Measurements from ENCODE around the gene GPR35. TPM values are rescaled to one million over a fixed set of nuclear protein-coding genes. Genes with fewer than 3 reads are reported as not detected.

The GPR35 gene
- total RNA-seq, 1 experiment from 2014 or later, result 1.3 TPM

- intact Hi-C loops (cut with micrococcal nuclease; ENCODE audit: unreplicated experiment) (no loop called here), in situ Hi-C loops (cut with HindIII; ENCODE audit: low pct_unique_long_range_greater_than_20kb, low sequenced_read_pairs) (no loop called here)
- no TSS peak for BruUV-seq (replicated peaks)
- no peak for ATAC-seq
- no peak overlapping the region for H3K4me3 ChIP-seq (ENCODE audit: low read depth in 2 of 2, low read length in 2 of 2)
- H3K36me3 ChIP-seq (ENCODE audit: control insufficient read depth, insufficient read depth, low read length), result no peaks in the 10 kb centered on the region
- no peaks in the 10 kb centered on the region for H3K27me3 ChIP-seq (ENCODE audit: control insufficient read depth, insufficient read depth, low read length)
- TF ChIP-seq TCF7L2 (IDR thresholded peaks at IDR 0.05; ENCODE audit: low read depth, low read length) (no peak), SIN3A (IDR thresholded peaks at IDR 0.05; ENCODE audit: borderline replicate concordance, insufficient read depth, low read depth, low read length) (no peak), POLR2AphosphoS5 (IDR thresholded peaks at IDR 0.05; ENCODE audit: low read depth, low read length) (no peak), REST (IDR thresholded peaks at IDR 0.05; ENCODE audit: insufficient read depth in 1 of 2, low read depth in 2 of 2, low read length in 1 of 2) (no peak)
- TF ChIP-seq, protein P1, sequence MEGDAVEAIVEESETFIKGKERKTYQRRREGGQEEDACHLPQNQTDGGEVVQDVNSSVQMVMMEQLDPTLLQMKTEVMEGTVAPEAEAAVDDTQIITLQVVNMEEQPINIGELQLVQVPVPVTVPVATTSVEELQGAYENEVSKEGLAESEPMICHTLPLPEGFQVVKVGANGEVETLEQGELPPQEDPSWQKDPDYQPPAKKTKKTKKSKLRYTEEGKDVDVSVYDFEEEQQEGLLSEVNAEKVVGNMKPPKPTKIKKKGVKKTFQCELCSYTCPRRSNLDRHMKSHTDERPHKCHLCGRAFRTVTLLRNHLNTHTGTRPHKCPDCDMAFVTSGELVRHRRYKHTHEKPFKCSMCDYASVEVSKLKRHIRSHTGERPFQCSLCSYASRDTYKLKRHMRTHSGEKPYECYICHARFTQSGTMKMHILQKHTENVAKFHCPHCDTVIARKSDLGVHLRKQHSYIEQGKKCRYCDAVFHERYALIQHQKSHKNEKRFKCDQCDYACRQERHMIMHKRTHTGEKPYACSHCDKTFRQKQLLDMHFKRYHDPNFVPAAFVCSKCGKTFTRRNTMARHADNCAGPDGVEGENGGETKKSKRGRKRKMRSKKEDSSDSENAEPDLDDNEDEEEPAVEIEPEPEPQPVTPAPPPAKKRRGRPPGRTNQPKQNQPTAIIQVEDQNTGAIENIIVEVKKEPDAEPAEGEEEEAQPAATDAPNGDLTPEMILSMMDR (IDR thresholded peaks at IDR 0.05), result no peak
- ChIA-PET CTCF (no interaction called here), POLR2A (no interaction called here)
- DNase-seq (ENCODE audit: low read depth, low spot score), result no peak
- H3K9me3 ChIP-seq (ENCODE audit: control insufficient read depth, insufficient read depth, low read depth, low read length), result no peaks in the 10 kb centered on the region
- H3K27ac ChIP-seq (ENCODE audit: low read length), result no peak overlapping the region
- 0 out of 2 replicates have a peak, but pooled peaks cover under 1% of the 10 kb centered on the region for H3K4me1 ChIP-seq (ENCODE audit: control insufficient read depth, insufficient read depth, low read length)
Measured at GRCh38 chr2:240599141-240599583, 26.1 kb upstream of the GPR35 start.

GRCh38 chr2:240600451-240600961, 24.8 kb upstream of the GPR35 start:
- intact Hi-C loops (cut with micrococcal nuclease; ENCODE audit: unreplicated experiment), result no loop called here
- Histone ChIP-seq H3K27me3 (ENCODE audit: control insufficient read depth, insufficient read depth, low read length) (no peaks in the 10 kb centered on the region), H3K4me3 (ENCODE audit: low read depth in 2 of 2, low read length in 2 of 2) (no peak overlapping the region), H3K4me1 (ENCODE audit: control insufficient read depth, insufficient read depth, low read length) (0 out of 2 replicates have a peak, but pooled peaks cover 4% of the 10 kb centered on the region), H3K27ac (ENCODE audit: low read length) (no peak overlapping the region), H3K9me3 (ENCODE audit: control insufficient read depth, insufficient read depth, low read depth, low read length) (no peaks in the 10 kb centered on the region), H3K36me3 (ENCODE audit: control insufficient read depth, insufficient read depth, low read length) (no peaks in the 10 kb centered on the region)
- no TSS peak for BruUV-seq (replicated peaks)
- in situ Hi-C loops (cut with HindIII; ENCODE audit: low pct_unique_long_range_greater_than_20kb, low sequenced_read_pairs), result no loop called here
- DNase-seq (ENCODE audit: low read depth, low spot score) (no peak), ATAC-seq (no peak)
- POLR2A ChIA-PET, result no interaction called here
- no peak for TF ChIP-seq TCF7L2 (IDR thresholded peaks at IDR 0.05; ENCODE audit: low read depth, low read length)
- TF ChIP-seq POLR2AphosphoS5 (IDR thresholded peaks at IDR 0.05; ENCODE audit: low read depth, low read length), result no peak
- no peak for TF ChIP-seq SIN3A (IDR thresholded peaks at IDR 0.05; ENCODE audit: borderline replicate concordance, insufficient read depth, low read depth, low read length)
- TF ChIP-seq, protein P1 (IDR thresholded peaks at IDR 0.05), result no peak
- no peak for TF ChIP-seq REST (IDR thresholded peaks at IDR 0.05; ENCODE audit: insufficient read depth in 1 of 2, low read depth in 2 of 2, low read length in 1 of 2)
- CTCF ChIA-PET, result no interaction called here

Measured in Panc1 (cell line).